Heart left ventricle (tissue), 16 donors: Measurements from ENCODE around the gene MSRB2. TPM values are rescaled to one million over a fixed set of nuclear protein-coding genes. Genes with fewer than 3 reads are reported as not detected.

Source experiments
- ATAC-seq, 4 donors: fragments of 200-7000 bp; cut with Tn5 transposase; one replicate each; pipeline ENCODE4 v1.9.1; 2020 to 2022; ENCODE audit warnings: moderate library complexity in 4 of 4, mild to moderate bottlenecking in 3 of 4, moderate number of reproducible peaks in 1 of 4
- DNase-seq, 5 donors: peaks; one replicate each; pipeline ENCODE4 v3.0.0-alpha.2; 2020
- H3K27ac ChIP-seq, 12 donors: fragments of 200-600 bp; sonication (generic) in 4 of 12; one replicate each; pipeline versions ENCODE4 v1.5.0 to v1.8.0; 2016 to 2022; ENCODE audit warnings: mild to moderate bottlenecking in 2 of 12
- H3K27me3 ChIP-seq, 9 donors: fragments of 200-600 bp; sonication (generic) in 2 of 9; one replicate each; pipeline versions ENCODE4 v1.5.1 to v1.8.0; 2016 to 2022; ENCODE audit warnings: mild to moderate bottlenecking in 3 of 9
- H3K36me3 ChIP-seq, 9 donors: fragments of 200-600 bp; sonication (generic) in 2 of 9; one replicate each; pipeline versions ENCODE4 v1.5.0 to v1.8.0; 2018 to 2022; ENCODE audit warnings: mild to moderate bottlenecking in 2 of 9
- H3K4me1 ChIP-seq, 12 donors: fragments of 200-600 bp; sonication (generic) in 4 of 12; one replicate each; pipeline versions ENCODE4 v1.5.0 to v1.8.0; 2016 to 2022; ENCODE audit warnings: mild to moderate bottlenecking in 3 of 12
- H3K4me3 ChIP-seq, 12 donors: fragments of 200-600 bp; sonication (generic) in 4 of 12; one replicate each; pipeline versions ENCODE4 v1.5.0 to v1.8.0; 2017 to 2022; ENCODE audit warnings: mild to moderate bottlenecking in 9 of 12, moderate library complexity in 4 of 12
- H3K9me3 ChIP-seq, 12 donors: fragments of 200-600 bp; sonication (generic) in 4 of 12; one replicate each; pipeline versions ENCODE4 v1.5.0 to v1.8.0; 2016 to 2022; ENCODE audit warnings: mild to moderate bottlenecking in 1 of 12
- POLR2A ChIP-seq, 2 donors: fragments of 450-650 bp; IDR thresholded peaks; one replicate each; pipeline ENCODE4 v1.6.1; 2017; ENCODE audit warnings: antibody characterized with exemption in 2 of 2, mild to moderate bottlenecking in 2 of 2, moderate library complexity in 2 of 2
- WGBS, 4 donors: extraction: QIAGEN DNeasy Blood & Tissue Kit in 2 of 4; methylation state at CpG; one replicate each; pipeline versions ENCODE4 v1.1.5 to v1.1.7; 2013 to 2018; 5-methylcytosine and 5-hydroxymethylcytosine counted together
- intact Hi-C, 10 donors: fragments of 100-400 bp; cut with DNase I; formaldehyde crosslinking; loops; one replicate each; pipeline versions ENCODE4 v1.11.1 to v1.14.2; 2022
- polyA plus RNA-seq, 2 donors: library from polyadenylated mRNA; stranded (reverse); fragments of 200-250 nt; gene quantifications; one replicate each; pipeline ENCODE4 v1.2.3, GENCODE V29; 2013
- total RNA-seq, 9 donors: library from RNA; depleted of rRNA in 2 of 9; stranded (reverse); fragments of >200 nt in 2 of 9; fragmentation: NEBNext Ultra II Directional in 3 of 9; extraction: Animal tissue kit (Norgen Biotek cat#: 25700) in 3 of 9; gene quantifications; one replicate each; pipeline versions ENCODE4 v1.1.0 to v1.2.4, GENCODE V29; 2016 to 2023
- TF ChIP-seq, protein P1 (sequence below), 12 donors: fragments of 200-600 bp; sonication (generic) in 4 of 12; IDR thresholded peaks; one replicate each; pipeline versions ENCODE4 v1.5.0 to v1.8.0; 2018 to 2022; ENCODE audit warnings: antibody characterized with exemption in 12 of 12, mild to moderate bottlenecking in 5 of 12
- donor health status: ischemic (EF 13 %, LVEDD 7.1; RV severe dilation, severe dysfunction).
- donor health status: healthy with polysubstance abuse.
- donor health status: DM: no; HTN: yes; CAD: no.
- donor health status: DM: no; HTN: no; CAD: no.
- donor health status: ischemic (EF 25% LVEDD 6.9; RV normal size, moderate dysfunction).
- donor health status: ischemic (EF 25% LVEDD 5.7; RV mildly dilated, moderate dysfunction).
- donor health status: healthy.
- donor health status: DM: yes; HTN: yes; CAD: no.
- donor health status: ischemic (EF 35%, LVEDD 5.7; RV mildly dilated, moderate dysfunction).
- donor health status: nonischemic (EF 11% LVEDD 7.7; RV severe dilation, severe dysfunction).
- donor health status: DM: yes; HTN: yes; CAD: no.
- donor health status: PGD.
- donor health status: ischemic (EF 29% LVEDD 5.4; RV normal size, mild dysfunction).
- donor health status: nonischemic (EF 23%, LVEDD 6.1; RV moderate dilation, normal function).

MSRB2 gene
- total and polyA plus RNA-seq, 11 donors, result 35.1 to 200 (median 139) TPM

DNA sequence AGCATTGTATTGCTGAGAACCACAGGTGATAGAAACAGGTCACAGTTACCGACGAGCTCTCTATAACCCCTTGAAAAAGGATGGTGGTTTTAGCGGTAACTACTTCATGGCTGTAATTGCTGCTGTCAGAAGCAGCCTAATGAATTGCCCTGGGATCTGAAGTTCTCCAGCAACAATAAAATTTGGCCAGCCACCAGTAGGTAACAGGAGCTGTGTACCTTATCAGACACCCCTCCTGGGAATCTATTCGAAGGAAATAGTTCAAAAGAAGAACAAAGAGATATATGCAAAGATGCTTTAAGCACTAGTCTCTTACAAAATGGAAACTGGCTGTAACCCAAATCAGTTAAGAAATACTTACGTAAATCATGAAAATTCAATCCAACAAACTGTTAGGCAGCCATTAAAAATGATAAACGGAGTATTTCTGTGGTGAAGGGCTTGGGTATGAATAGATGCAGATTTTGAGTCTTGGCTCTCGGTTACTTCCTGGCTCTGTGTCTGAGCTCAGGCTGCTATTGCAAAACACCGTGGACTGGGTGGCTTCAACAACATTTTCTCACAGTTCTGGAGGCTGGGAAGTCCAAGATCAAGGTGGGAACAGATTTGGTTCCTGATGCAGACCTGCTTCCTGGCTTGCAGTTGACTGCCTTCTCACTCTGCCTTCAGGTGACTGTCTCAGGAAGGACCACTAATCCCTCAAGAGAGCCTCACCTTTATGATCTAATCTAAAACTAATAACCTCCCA lies 1.6 kb downstream of the MSRB2 start:
- peak overlapping the region in 10 of 12 donors; percentile 90 to 97 (median 95) for H3K27ac ChIP-seq
- peak overlapping the region in 9 of 12 donors; percentile 66 to 91 (median 84) for H3K4me3 ChIP-seq
- no peaks in the 10 kb centered on the region for H3K27me3 ChIP-seq
- peaks cover 0 to 42% (median 26%) of the 10 kb centered on the region in 12 donors for H3K4me1 ChIP-seq
- peak in 1 of 5 donors; percentile 30 for DNase-seq
- ATAC-seq, result peak in 1 of 4 donors; percentile 21
- H3K9me3 ChIP-seq, result peaks cover 0 to 22% (median 1%) of the 10 kb centered on the region in 12 donors
- WGBS, 4 donors, result 27 to 36% (median 32%) methylated on average over 8 of the region's 8 CpGs
- H3K36me3 ChIP-seq, result no peaks in the 10 kb centered on the region
- TF ChIP-seq, protein P1, sequence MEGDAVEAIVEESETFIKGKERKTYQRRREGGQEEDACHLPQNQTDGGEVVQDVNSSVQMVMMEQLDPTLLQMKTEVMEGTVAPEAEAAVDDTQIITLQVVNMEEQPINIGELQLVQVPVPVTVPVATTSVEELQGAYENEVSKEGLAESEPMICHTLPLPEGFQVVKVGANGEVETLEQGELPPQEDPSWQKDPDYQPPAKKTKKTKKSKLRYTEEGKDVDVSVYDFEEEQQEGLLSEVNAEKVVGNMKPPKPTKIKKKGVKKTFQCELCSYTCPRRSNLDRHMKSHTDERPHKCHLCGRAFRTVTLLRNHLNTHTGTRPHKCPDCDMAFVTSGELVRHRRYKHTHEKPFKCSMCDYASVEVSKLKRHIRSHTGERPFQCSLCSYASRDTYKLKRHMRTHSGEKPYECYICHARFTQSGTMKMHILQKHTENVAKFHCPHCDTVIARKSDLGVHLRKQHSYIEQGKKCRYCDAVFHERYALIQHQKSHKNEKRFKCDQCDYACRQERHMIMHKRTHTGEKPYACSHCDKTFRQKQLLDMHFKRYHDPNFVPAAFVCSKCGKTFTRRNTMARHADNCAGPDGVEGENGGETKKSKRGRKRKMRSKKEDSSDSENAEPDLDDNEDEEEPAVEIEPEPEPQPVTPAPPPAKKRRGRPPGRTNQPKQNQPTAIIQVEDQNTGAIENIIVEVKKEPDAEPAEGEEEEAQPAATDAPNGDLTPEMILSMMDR (IDR thresholded peaks at IDR 0.05), result no peak
- no peak for TF ChIP-seq POLR2A (IDR thresholded peaks at IDR 0.05)
- intact Hi-C loops, result no loop called here

DNA sequence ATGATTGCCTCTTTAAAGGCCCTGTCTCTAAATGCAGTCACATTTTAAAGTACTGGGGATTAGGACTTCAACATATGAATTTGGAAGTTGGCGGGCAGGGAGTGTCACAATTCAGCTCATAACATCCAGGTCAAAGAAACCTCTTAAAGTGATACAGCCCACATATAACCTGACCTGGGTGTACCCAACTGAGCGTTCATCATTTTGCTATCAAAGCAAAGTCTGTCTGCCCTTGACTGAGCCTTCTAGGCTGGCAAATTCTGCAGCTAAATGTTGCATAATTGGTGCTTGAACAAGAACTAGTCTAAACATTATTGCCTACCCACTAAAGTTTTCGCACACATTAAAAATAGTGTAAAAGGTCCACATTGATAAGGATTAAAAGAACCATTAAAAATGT lies 3.7 kb downstream of the MSRB2 start:
- intact Hi-C loops, result no loop called here
- Histone ChIP-seq H3K36me3 (peaks cover 0 to 7% (median under 1%) of the 10 kb centered on the region in 9 donors), H3K4me1 (peaks cover 0 to 42% (median 26%) of the 10 kb centered on the region in 12 donors), H3K27me3 (no peaks in the 10 kb centered on the region), H3K4me3 (no peak overlapping the region), H3K9me3 (peaks cover 0 to 12% (median 0%) of the 10 kb centered on the region in 12 donors), H3K27ac (no peak overlapping the region)
- ATAC-seq, result no peak
- 85 to 94% (median 93%) methylated on average over 3 of the region's 3 CpGs for WGBS, 4 donors
- TF ChIP-seq POLR2A (IDR thresholded peaks at IDR 0.05), result no peak
- TF ChIP-seq, protein P1 (IDR thresholded peaks at IDR 0.05), result no peak
- DNase-seq, result no peak

DNA sequence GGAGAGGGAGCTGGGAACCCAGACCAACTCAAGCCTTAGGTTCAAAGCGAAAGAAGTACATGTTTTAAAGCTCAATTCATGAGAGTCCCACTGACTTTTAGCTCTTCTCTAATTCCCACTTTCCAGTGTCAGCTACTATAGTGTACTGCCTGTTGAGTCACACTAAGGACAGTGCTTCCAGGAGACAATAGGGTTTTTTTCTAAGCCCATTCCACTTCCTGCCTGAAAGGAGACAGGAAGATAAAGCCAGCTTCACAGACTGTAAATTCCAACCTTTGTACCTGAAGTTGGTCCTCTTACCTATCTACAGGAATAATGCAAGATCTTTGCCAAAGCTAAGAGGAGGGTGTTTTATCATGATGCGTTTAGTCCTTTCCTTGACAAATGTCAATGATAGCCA lies 4.4 kb downstream of the MSRB2 start:
- Histone ChIP-seq H3K9me3 (peaks cover 0 to 12% (median 0%) of the 10 kb centered on the region in 12 donors), H3K4me1 (peaks cover 0 to 40% (median 26%) of the 10 kb centered on the region in 12 donors), H3K27me3 (no peaks in the 10 kb centered on the region), H3K27ac (peak overlapping the region in 1 of 12 donors; percentile 47), H3K4me3 (no peak overlapping the region), H3K36me3 (peaks cover 0 to 14% (median 8%) of the 10 kb centered on the region in 9 donors)
- WGBS, 4 donors, result 49 to 68% (median 61%) methylated on average over 2 of the region's 2 CpGs
- intact Hi-C loops, result no loop called here
- ATAC-seq (no peak), DNase-seq (no peak)
- TF ChIP-seq, protein P1 (IDR thresholded peaks at IDR 0.05), result no peak
- no peak for TF ChIP-seq POLR2A (IDR thresholded peaks at IDR 0.05)

DNA sequence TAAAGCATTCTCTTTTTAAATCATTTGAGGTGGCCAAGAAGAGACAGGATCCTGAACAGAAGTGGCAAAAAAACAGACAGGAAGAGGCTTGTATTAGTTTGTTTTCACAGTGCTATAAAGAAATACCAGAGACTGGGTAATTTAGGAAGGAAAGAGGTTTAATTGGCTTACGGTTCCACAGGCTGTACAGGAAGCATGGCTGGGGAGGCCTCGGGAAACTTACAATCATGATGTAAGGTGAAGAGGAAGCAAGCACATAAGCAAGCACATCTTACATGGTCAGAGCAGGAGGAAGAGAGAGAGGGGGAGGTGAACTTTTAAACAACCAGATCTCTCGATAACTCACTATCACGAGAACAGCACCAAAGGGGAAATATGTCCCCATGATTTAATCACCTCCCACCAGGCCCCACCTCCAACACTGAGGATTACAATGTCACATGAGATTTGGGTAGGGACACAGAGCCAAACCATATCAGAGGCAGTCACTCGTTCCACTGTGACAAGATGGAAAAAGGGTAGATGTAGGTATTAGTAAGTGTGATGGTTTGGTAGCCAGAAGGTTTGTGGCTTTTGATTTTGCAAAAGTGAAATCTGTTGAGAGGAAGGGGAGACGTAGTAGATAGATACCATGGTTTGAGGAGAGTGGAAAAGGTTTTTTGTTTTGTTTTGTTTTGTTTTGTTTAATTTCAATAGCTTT lies 5.1 kb downstream of the MSRB2 start:
- Histone ChIP-seq H3K4me1 (peaks cover 0 to 39% (median 26%) of the 10 kb centered on the region in 12 donors), H3K4me3 (no peak overlapping the region), H3K27me3 (no peaks in the 10 kb centered on the region), H3K27ac (peak overlapping the region in 2 of 12 donors; percentile 11 to 47), H3K36me3 (peaks cover 0 to 21% (median 13%) of the 10 kb centered on the region in 9 donors), H3K9me3 (peaks cover 0 to 12% (median 0%) of the 10 kb centered on the region in 12 donors)
- intact Hi-C loops, result loop anchor here in 1 of 10 donors (1.0 kb wide), 1 partner anchor 13 kb away; no protein-coding TSS in a partner anchor
- DNase-seq (no peak), ATAC-seq (no peak)
- TF ChIP-seq POLR2A (IDR thresholded peaks at IDR 0.05), result no peak
- TF ChIP-seq, protein P1 (IDR thresholded peaks at IDR 0.05), result no peak
- 47 to 65% (median 57%) methylated on average over 6 of the region's 6 CpGs for WGBS, 4 donors
